GM23338 (cell line): ENCODE results near the gene IRF3. TPM values are rescaled to one million over a fixed set of nuclear protein-coding genes. Genes with fewer than 3 reads are reported as not detected.
"Not testable (repeated sequence)": the region's sequence is repeated elsewhere in the genome, so short reads cannot be mapped to it uniquely, and the experiment has no call there.

Experiments used
- ATAC-seq: fragments of 200-7000 bp; cut with Tn5 transposase; 3 replicates; pipeline ENCODE4 v1.9.1; 2020
- DNase-seq: peaks from one replicate; pipeline ENCODE4 v3.0.0-alpha.2; 2015; ENCODE audit warnings: low spot score
- H2AFZ ChIP-seq: fragments of 200-600 bp; sonication (generic); 2 replicates; pipeline ENCODE4 v1.8.0; 2016; ENCODE audit warnings: antibody characterized with exemption, mild to moderate bottlenecking, moderate library complexity
- H3F3A ChIP-seq: fragments of 200-600 bp; sonication (generic); replicated peaks from 2 replicates; pipeline ENCODE4 v1.8.0; 2017; ENCODE audit warnings: antibody characterized with exemption, mixed run types, low read depth
- H3K27ac ChIP-seq: fragments of 200-600 bp; sonication (generic); 2 replicates; pipeline ENCODE4 v1.6.1; 2016; ENCODE audit warnings: low read depth
- H3K27me3 ChIP-seq: fragments of 200-600 bp; sonication (generic); 2 replicates; pipeline ENCODE4 v1.8.0; 2016; ENCODE audit warnings: mild to moderate bottlenecking, mixed run types, moderate library complexity; ENCODE audit not compliant: insufficient read depth
- H3K36me3 ChIP-seq: fragments of 200-600 bp; sonication (generic); 2 replicates; pipeline ENCODE4 v1.8.0; 2016; ENCODE audit warnings: mild to moderate bottlenecking; ENCODE audit not compliant: insufficient read depth
- H3K4me1 ChIP-seq: fragments of 200-600 bp; sonication (generic); 2 replicates; pipeline ENCODE4 v1.8.0; 2016; ENCODE audit warnings: mild to moderate bottlenecking, moderate library complexity; ENCODE audit not compliant: insufficient read depth
- H3K4me2 ChIP-seq: fragments of 200-600 bp; sonication (generic); 2 replicates; pipeline ENCODE4 v1.7.1; 2017; ENCODE audit warnings: mixed run types
- H3K4me3 ChIP-seq: fragments of 200-600 bp; sonication (generic); 2 replicates; pipeline ENCODE4 v1.6.1; 2016; ENCODE audit warnings: mixed run types
- H3K79me2 ChIP-seq: fragments of 200-600 bp; sonication (generic); replicated peaks from 2 replicates; pipeline ENCODE4 v1.8.0; 2017; ENCODE audit warnings: mild to moderate bottlenecking; ENCODE audit not compliant: insufficient read depth
- H3K9me2 ChIP-seq: fragments of 200-600 bp; sonication (generic); 2 replicates; pipeline ENCODE4 v1.8.0; 2017; ENCODE audit not compliant: insufficient read depth
- H4K20me1 ChIP-seq: fragments of 200-600 bp; sonication (generic); replicated peaks from 2 replicates; pipeline ENCODE4 v1.8.0; 2017; ENCODE audit warnings: mild to moderate bottlenecking; ENCODE audit not compliant: insufficient read depth
- H3K27ac Mint-ChIP-seq: 2 replicates; pipeline ENCODE4 v1.8.0; 2020; ENCODE audit warnings: inconsistent platforms, mild to moderate bottlenecking, moderate library complexity, mixed read lengths
- H3K27me3 Mint-ChIP-seq: 3 replicates; pipeline ENCODE4 v1.8.0; 2022; ENCODE audit warnings: low read depth, mild to moderate bottlenecking, moderate library complexity, mixed read lengths, inconsistent platforms; ENCODE audit not compliant: insufficient read depth, poor library complexity
- H3K36me3 Mint-ChIP-seq: 3 replicates; pipeline ENCODE4 v1.8.0; 2021; ENCODE audit warnings: low read depth, mild to moderate bottlenecking, inconsistent platforms, moderate library complexity, mixed read lengths
- H3K4me1 Mint-ChIP-seq: 3 replicates; pipeline ENCODE4 v1.8.0; 2020; ENCODE audit warnings: mild to moderate bottlenecking, inconsistent platforms, mixed read lengths
- H3K4me3 Mint-ChIP-seq: 3 replicates; pipeline ENCODE4 v1.8.0; 2021; ENCODE audit warnings: moderate library complexity, mild to moderate bottlenecking, inconsistent platforms, mixed read lengths
- H3K9me3 Mint-ChIP-seq: 3 replicates; pipeline ENCODE4 v1.8.0; 2020; ENCODE audit warnings: moderate library complexity, mild to moderate bottlenecking, inconsistent platforms, mixed read lengths
- STAT1 ChIP-seq: IDR thresholded peaks from one replicate; pipeline ENCODE4 v1.6.1; 2016; ENCODE audit warnings: antibody characterized with exemption; ENCODE audit not compliant: unreplicated experiment
- ZNF114 ChIP-seq: fragments of 250-450 bp; sonication (Bioruptor Pico); IDR thresholded peaks from 2 replicates; pipeline ENCODE4 v1.5.0; 2020; ENCODE audit warnings: mild to moderate bottlenecking, moderate library complexity
- polyA plus RNA-seq: library from polyadenylated mRNA; unstranded; fragments of >200 nt; fragmentation: Nextera tagmentation; extraction: Ambion mirVana; gene quantifications from 2 replicates; pipeline ENCODE4 v1.2.1, GENCODE V29; 2016
- total RNA-seq: library from RNA; depleted of rRNA; stranded (reverse); fragments of >200 nt; shearing (Covaris generic); gene quantifications from 2 replicates; pipeline ENCODE4 v1.2.3, GENCODE V29; 2014
- TF ChIP-seq, protein P1 (sequence below): IDR thresholded peaks from one replicate; pipeline ENCODE4 v1.6.1; 2018; ENCODE audit warnings: antibody characterized with exemption; ENCODE audit not compliant: unreplicated experiment
- TF ChIP-seq, protein P2 (sequence below), 2 experiments: fragments of 200-600 bp in 1 of 2; sonication (generic) in 1 of 2; conservative IDR thresholded peaks; 2 replicates each; pipeline versions ENCODE4 v1.5.1 to v1.6.1; 2016 to 2017; ENCODE audit warnings: antibody characterized with exemption in 2 of 2, low read depth in 2 of 2, mild to moderate bottlenecking in 2 of 2, moderate library complexity in 1 of 2

Gene IRF3
- total and polyA plus RNA-seq, 2 experiments from 2014 or later, result 57.4 to 164 TPM

DNA sequence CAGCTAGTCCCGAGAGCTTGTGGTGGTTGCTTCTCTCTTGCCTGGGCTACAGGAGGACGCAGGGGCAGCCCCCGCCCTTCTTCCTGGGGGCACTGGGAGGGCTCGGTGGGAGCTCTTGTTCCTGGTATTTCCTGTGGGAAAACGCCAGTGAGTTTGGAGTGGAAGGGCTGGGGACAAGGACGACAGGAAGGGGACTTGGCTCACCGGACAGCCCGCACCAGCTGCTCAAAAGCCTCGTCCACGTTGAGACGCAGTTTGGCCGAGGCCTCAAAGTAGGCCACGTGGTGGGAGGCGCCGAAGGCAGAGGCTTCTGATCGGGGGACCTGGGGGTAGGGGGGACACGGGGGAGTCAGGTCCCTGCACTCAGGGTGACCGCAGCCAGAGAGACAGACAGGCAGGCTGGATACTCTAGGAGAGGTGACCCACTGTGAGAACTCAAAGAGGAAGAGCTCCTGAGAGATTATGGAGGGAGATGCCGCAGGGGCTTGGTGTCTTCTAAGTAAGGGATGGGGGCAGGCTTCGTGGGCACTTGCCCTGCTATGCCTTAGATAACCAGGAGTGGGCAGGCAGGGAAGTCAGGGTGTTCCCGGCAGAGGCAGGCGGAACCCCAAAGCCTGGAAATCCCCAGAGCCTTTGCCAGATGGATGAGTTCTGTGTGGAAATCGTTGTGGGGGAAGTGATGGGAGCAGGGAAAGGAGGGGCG, 30.0 kb downstream of the IRF3 start:
- Mint-ChIP-seq H3K4me3 (no peak overlapping the region; the same call in 2 of the 3 replicates), H3K4me1 (peaks cover 46% of the 10 kb centered on the region), H3K9me3 (peaks cover 2% of the 10 kb centered on the region; the same call in 1 of the 3 replicates), H3K27me3 (peaks cover 44% of the 10 kb centered on the region), H3K36me3 (no peaks in the 10 kb centered on the region), H3K27ac (0 out of 2 replicates have a peak overlapping the region, but pooled peaks have one; percentile 42)
- H4K20me1 ChIP-seq, result 0 out of 2 replicates have a peak, but pooled peaks cover 2% of the 10 kb centered on the region
- no peaks in the 10 kb centered on the region for H3K36me3 ChIP-seq
- peaks cover 34% of the 10 kb centered on the region; the same call in 1 of the 2 replicates for H3K4me1 ChIP-seq
- DNase-seq (peak; percentile 38), ATAC-seq (no peak)
- H3K4me2 ChIP-seq, result no peak overlapping the region
- no peaks in the 10 kb centered on the region for H3K79me2 ChIP-seq
- no peak overlapping the region for H3K27ac ChIP-seq
- TF ChIP-seq, protein P1, sequence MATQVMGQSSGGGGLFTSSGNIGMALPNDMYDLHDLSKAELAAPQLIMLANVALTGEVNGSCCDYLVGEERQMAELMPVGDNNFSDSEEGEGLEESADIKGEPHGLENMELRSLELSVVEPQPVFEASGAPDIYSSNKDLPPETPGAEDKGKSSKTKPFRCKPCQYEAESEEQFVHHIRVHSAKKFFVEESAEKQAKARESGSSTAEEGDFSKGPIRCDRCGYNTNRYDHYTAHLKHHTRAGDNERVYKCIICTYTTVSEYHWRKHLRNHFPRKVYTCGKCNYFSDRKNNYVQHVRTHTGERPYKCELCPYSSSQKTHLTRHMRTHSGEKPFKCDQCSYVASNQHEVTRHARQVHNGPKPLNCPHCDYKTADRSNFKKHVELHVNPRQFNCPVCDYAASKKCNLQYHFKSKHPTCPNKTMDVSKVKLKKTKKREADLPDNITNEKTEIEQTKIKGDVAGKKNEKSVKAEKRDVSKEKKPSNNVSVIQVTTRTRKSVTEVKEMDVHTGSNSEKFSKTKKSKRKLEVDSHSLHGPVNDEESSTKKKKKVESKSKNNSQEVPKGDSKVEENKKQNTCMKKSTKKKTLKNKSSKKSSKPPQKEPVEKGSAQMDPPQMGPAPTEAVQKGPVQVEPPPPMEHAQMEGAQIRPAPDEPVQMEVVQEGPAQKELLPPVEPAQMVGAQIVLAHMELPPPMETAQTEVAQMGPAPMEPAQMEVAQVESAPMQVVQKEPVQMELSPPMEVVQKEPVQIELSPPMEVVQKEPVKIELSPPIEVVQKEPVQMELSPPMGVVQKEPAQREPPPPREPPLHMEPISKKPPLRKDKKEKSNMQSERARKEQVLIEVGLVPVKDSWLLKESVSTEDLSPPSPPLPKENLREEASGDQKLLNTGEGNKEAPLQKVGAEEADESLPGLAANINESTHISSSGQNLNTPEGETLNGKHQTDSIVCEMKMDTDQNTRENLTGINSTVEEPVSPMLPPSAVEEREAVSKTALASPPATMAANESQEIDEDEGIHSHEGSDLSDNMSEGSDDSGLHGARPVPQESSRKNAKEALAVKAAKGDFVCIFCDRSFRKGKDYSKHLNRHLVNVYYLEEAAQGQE, result no peak
- TF ChIP-seq ZNF114 (CRISPR knock-in tag) (no peak), STAT1 (no peak)
- TF ChIP-seq, protein P2, sequence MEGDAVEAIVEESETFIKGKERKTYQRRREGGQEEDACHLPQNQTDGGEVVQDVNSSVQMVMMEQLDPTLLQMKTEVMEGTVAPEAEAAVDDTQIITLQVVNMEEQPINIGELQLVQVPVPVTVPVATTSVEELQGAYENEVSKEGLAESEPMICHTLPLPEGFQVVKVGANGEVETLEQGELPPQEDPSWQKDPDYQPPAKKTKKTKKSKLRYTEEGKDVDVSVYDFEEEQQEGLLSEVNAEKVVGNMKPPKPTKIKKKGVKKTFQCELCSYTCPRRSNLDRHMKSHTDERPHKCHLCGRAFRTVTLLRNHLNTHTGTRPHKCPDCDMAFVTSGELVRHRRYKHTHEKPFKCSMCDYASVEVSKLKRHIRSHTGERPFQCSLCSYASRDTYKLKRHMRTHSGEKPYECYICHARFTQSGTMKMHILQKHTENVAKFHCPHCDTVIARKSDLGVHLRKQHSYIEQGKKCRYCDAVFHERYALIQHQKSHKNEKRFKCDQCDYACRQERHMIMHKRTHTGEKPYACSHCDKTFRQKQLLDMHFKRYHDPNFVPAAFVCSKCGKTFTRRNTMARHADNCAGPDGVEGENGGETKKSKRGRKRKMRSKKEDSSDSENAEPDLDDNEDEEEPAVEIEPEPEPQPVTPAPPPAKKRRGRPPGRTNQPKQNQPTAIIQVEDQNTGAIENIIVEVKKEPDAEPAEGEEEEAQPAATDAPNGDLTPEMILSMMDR (conservative IDR thresholded peaks at IDR 0.05; ENCODE audit: low read depth in 2 of 2), result 0 out of 4 replicates have a peak, but pooled peaks of 1 of the 2 experiments have one; percentile 3
- H3K9me2 ChIP-seq, result no peaks in the 10 kb centered on the region
- no peak overlapping the region for H3K4me3 ChIP-seq
- no peak overlapping the region for H2AFZ ChIP-seq
- H3F3A ChIP-seq, result peaks cover 23% of the 10 kb centered on the region
- peaks cover 11% of the 10 kb centered on the region; the same call in 1 of the 2 replicates for H3K27me3 ChIP-seq

DNA sequence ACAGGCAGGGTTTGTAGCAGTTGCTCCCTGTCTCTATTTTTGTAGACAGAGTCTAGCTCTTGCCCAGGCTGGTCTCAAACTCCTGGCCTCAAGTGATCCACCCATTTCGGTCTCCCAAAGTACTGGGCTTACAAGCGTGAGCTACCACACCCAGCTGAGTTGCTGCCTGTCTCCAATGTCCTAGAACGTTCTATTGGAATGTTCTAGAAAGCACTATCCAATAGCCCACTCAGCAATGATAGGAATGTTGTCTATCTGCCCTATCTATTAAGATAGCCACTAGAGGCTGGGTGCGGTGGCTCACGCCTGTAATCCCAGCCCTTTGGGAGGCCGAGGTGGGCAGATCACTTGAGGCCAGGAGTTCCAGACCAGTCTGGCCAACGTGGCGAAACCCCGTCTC, 32.4 kb downstream of the IRF3 start:
- not testable (repeated sequence) for H3K36me3 ChIP-seq, H3K9me3 Mint-ChIP-seq, H2AFZ ChIP-seq, H3K4me2 ChIP-seq, H3K27ac ChIP-seq, H3K36me3 Mint-ChIP-seq, ATAC-seq, H3K4me3 ChIP-seq, H3K27ac Mint-ChIP-seq, H3K9me2 ChIP-seq, H3K4me3 Mint-ChIP-seq, H3K27me3 ChIP-seq, H3K79me2 ChIP-seq, H4K20me1 ChIP-seq
- peak; percentile 50 for DNase-seq
- Mint-ChIP-seq H3K27me3 (peaks cover 29% of the 10 kb centered on the region), H3K4me1 (peaks cover 33% of the 10 kb centered on the region)
- peaks cover 21% of the 10 kb centered on the region; the same call in 1 of the 2 replicates for H3K4me1 ChIP-seq
- H3F3A ChIP-seq, result peaks cover 33% of the 10 kb centered on the region
